Keratinocyte (primary cell): ENCODE results near the gene CCDC27. TPM values are rescaled to one million over a fixed set of nuclear protein-coding genes. Genes with fewer than 3 reads are reported as not detected.

Source experiments
- DNase-seq: peaks from one replicate; pipeline ENCODE4 v3.0.0-alpha.2; 2011; ENCODE audit warnings: low read depth, missing footprints, low spot score
- FAIRE-seq: peaks from 2 replicates; lab custom pipeline; 2011; peaks lifted over from hg19 to GRCh38; lab: Jason Lieb, UNC
- H2AFZ ChIP-seq: 2 replicates; pipeline ENCODE4 v1.6.0; 2012; ENCODE audit warnings: low read length, control low read depth, inconsistent platforms; ENCODE audit not compliant: control insufficient read depth
- H3K27ac ChIP-seq: 2 replicates; pipeline ENCODE4 v1.5.1; 2011; ENCODE audit warnings: low read length; ENCODE audit not compliant: control insufficient read depth, insufficient read depth
- H3K27me3 ChIP-seq: 3 replicates; pipeline ENCODE4 v1.6.0; 2011; ENCODE audit warnings: low read length; ENCODE audit not compliant: control insufficient read depth, insufficient read depth; ENCODE audit errors: extremely low read depth
- H3K36me3 ChIP-seq, 2 experiments: 2 replicates in 1 of 2; 3 replicates in 1 of 2; pipeline ENCODE4 v1.5.1; 2011; ENCODE audit warnings: low read length in 2 of 2, mild to moderate bottlenecking in 1 of 2; ENCODE audit not compliant: control insufficient read depth in 2 of 2, insufficient read depth in 2 of 2; ENCODE audit errors: extremely low read depth in 1 of 2
- H3K4me1 ChIP-seq: 3 replicates; pipeline ENCODE4 v1.5.1; 2011; ENCODE audit warnings: low read length; ENCODE audit not compliant: control insufficient read depth, insufficient read depth; ENCODE audit errors: extremely low read depth
- H3K4me2 ChIP-seq: 3 replicates; pipeline ENCODE4 v1.6.0; 2011; ENCODE audit warnings: low read depth, low read length; ENCODE audit not compliant: control insufficient read depth, insufficient read depth; ENCODE audit errors: extremely low read depth
- H3K4me3 ChIP-seq, 3 experiments: fragments of 200-600 bp in 1 of 3; sonication (generic) in 1 of 3; 2 replicates in 2 of 3; 3 replicates in 1 of 3; pipeline ENCODE4 v1.5.1; 2011 to 2016; ENCODE audit warnings: low read length in 3 of 3, mild to moderate bottlenecking in 3 of 3, control low read depth in 2 of 3, inconsistent platforms in 1 of 3, low read depth in 1 of 3, mixed read lengths in 1 of 3, mixed run types in 1 of 3, moderate library complexity in 1 of 3; ENCODE audit not compliant: control insufficient read depth in 2 of 3, insufficient read depth in 2 of 3; ENCODE audit errors: extremely low read depth in 1 of 3
- H3K79me2 ChIP-seq: 2 replicates; pipeline ENCODE4 v1.6.0; 2012; ENCODE audit warnings: low read length; ENCODE audit not compliant: control insufficient read depth, insufficient read depth
- H3K9ac ChIP-seq: 3 replicates; pipeline ENCODE4 v1.6.0; 2011; ENCODE audit warnings: low read length; ENCODE audit not compliant: control insufficient read depth, insufficient read depth; ENCODE audit errors: extremely low read depth
- H3K9me1 ChIP-seq: 3 replicates; pipeline ENCODE4 v1.6.0; 2011; ENCODE audit warnings: low read length; ENCODE audit not compliant: control insufficient read depth, insufficient read depth; ENCODE audit errors: extremely low read depth
- H3K9me3 ChIP-seq: 2 replicates; pipeline ENCODE4 v1.5.1; 2012; ENCODE audit warnings: low read depth, low read length; ENCODE audit not compliant: control insufficient read depth
- H4K20me1 ChIP-seq: 3 replicates; pipeline ENCODE4 v1.6.0; 2011; ENCODE audit warnings: low read length; ENCODE audit not compliant: control insufficient read depth, insufficient read depth; ENCODE audit errors: extremely low read depth
- EZH2 ChIP-seq: IDR thresholded peaks from one replicate; pipeline ENCODE4 v1.6.1; 2012; ENCODE audit warnings: inconsistent platforms, mild to moderate bottlenecking, low read length, moderate library complexity
- dilution Hi-C: fragments of 300-500 bp; cut with MboI; formaldehyde crosslinking; loops from one replicate; pipeline ENCODE4 v1.7.0; 2020; ENCODE audit warnings: low sequenced_read_pairs; ENCODE audit not compliant: extremely low pct_ligation_motif_present
- polyA plus RNA-seq, 5 experiments: library from polyadenylated mRNA; depleted of rRNA in 3 of 5; stranded (reverse) in 3 of 5; stranded (forward) in 1 of 5; unstranded in 1 of 5; fragments of >200 nt; gene quantifications; 1 replicate in 1 of 5; 2 replicates in 3 of 5; 3 replicates in 1 of 5; pipeline versions ENCODE4 v1.2.1 to v1.2.3, GENCODE V29; 2011 to 2012; ENCODE audit warnings: missing spikeins in 2 of 5, low read depth in 1 of 5, low replicate concordance in 1 of 5
- TF ChIP-seq, protein P1 (sequence below), 3 experiments: IDR thresholded peaks in 1 of 3; conservative IDR thresholded peaks in 1 of 3; optimal IDR thresholded peaks in 1 of 3; 2 replicates in 2 of 3; 3 replicates in 1 of 3; pipeline versions ENCODE3 to v1.5.1; 2011; ENCODE audit warnings: low read length in 3 of 3, mild to moderate bottlenecking in 3 of 3, moderate library complexity in 2 of 3, control low read depth in 1 of 3, inconsistent platforms in 1 of 3; ENCODE audit not compliant: insufficient read depth in 2 of 3; ENCODE audit errors: extremely low read depth in 1 of 3

Gene CCDC27
- polyA plus RNA-seq, 1 donor (not counting 4 experiments of a cell fraction or from before 2014, with no cell fraction given) = not detected

DNA sequence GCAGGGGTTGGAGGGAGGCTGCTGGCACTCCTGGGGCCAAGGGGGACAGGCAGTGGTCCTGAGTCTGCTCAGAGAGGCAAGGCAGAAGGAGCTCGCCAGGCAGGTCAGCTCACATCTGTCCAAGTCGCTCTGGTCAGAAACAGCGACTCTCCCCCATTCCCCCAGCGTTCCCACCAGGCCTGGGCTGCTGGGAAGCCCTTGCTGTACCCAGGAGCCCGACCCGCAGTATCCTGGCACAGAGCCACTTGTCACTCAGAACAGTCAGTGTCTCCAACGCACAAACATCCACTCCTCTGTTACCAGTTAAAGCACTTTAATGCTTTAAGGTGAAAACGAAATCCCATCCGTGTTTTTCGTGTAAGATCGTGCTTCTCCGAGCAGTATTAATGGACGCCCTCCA is 16.6 kb upstream of the CCDC27 start:
- Histone ChIP-seq H3K9me3 (no peaks in the 10 kb centered on the region), H3K79me2 (no peaks in the 10 kb centered on the region), H3K9ac (no peak overlapping the region), H3K4me2 (no peak overlapping the region), H2AFZ (no peak overlapping the region), H3K36me3 (peaks cover 9 to 15% of the 10 kb centered on the region in 2 experiments), H4K20me1 (no peaks in the 10 kb centered on the region), H3K4me3 (no peak overlapping the region), H3K27ac (no peak overlapping the region), H3K9me1 (no peaks in the 10 kb centered on the region), H3K4me1 (no peaks in the 10 kb centered on the region), H3K27me3 (no peaks in the 10 kb centered on the region)
- FAIRE-seq (no peak), DNase-seq (no peak)
- dilution Hi-C loops = no loop called here
- no peak for TF ChIP-seq EZH2
- TF ChIP-seq, protein P1, sequence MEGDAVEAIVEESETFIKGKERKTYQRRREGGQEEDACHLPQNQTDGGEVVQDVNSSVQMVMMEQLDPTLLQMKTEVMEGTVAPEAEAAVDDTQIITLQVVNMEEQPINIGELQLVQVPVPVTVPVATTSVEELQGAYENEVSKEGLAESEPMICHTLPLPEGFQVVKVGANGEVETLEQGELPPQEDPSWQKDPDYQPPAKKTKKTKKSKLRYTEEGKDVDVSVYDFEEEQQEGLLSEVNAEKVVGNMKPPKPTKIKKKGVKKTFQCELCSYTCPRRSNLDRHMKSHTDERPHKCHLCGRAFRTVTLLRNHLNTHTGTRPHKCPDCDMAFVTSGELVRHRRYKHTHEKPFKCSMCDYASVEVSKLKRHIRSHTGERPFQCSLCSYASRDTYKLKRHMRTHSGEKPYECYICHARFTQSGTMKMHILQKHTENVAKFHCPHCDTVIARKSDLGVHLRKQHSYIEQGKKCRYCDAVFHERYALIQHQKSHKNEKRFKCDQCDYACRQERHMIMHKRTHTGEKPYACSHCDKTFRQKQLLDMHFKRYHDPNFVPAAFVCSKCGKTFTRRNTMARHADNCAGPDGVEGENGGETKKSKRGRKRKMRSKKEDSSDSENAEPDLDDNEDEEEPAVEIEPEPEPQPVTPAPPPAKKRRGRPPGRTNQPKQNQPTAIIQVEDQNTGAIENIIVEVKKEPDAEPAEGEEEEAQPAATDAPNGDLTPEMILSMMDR (optimal IDR thresholded peaks at IDR 0.05 in 1 of 3, IDR thresholded peaks at IDR 0.05 in 1 of 3, conservative IDR thresholded peaks at IDR 0.05 in 1 of 3; ENCODE audit: extremely low read depth in 1 of 3, insufficient read depth in 2 of 3, low read length in 3 of 3) = no peak

DNA sequence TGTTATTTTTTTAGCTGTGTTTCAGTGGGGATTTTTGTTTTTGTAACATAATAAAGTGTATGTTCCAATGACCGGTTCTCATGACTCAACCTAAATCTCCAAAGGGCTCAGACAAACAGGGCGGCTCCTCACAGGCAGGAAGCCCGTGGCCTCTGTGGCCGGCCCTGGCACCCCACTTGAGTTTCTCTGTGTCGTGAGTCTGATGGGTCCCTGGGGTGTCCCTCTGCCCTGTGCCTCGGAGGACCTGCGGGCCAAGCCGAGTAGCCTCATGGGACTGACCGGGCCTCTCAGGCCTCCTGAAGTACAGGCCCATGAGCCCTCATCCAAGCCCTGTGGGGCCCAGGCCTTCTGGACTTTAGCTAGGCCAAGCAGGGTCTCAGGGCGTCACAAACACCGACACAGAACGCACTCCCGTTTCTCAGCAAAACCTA is 16.1 kb upstream of the CCDC27 start:
- Histone ChIP-seq H3K9me1 (no peaks in the 10 kb centered on the region), H3K4me1 (no peaks in the 10 kb centered on the region), H3K27ac (no peak overlapping the region), H3K9me3 (no peaks in the 10 kb centered on the region), H3K36me3 (peaks cover 9 to 16% of the 10 kb centered on the region in 2 experiments), H4K20me1 (no peaks in the 10 kb centered on the region), H3K4me3 (no peak overlapping the region), H3K9ac (no peak overlapping the region), H3K4me2 (no peak overlapping the region), H3K27me3 (no peaks in the 10 kb centered on the region), H2AFZ (no peak overlapping the region), H3K79me2 (no peaks in the 10 kb centered on the region)
- DNase-seq (no peak), FAIRE-seq (no peak)
- TF ChIP-seq, protein P1 (optimal IDR thresholded peaks at IDR 0.05 in 1 of 3, IDR thresholded peaks at IDR 0.05 in 1 of 3, conservative IDR thresholded peaks at IDR 0.05 in 1 of 3; ENCODE audit: extremely low read depth in 1 of 3, insufficient read depth in 2 of 3, low read length in 3 of 3) = no peak
- TF ChIP-seq EZH2 = no peak
- dilution Hi-C loops = no loop called here
